ENCODE data around the gene MATN4. TPM values are rescaled to one million over a fixed set of nuclear protein-coding genes. Genes with fewer than 3 reads are reported as not detected.

Gene MATN4
- total and polyA plus RNA-seq, 2 of the 13 experiments (the other 11 are each of a cell fraction or from before 2014, with no cell fraction given): not detected

- TF ChIP-seq ATF3 (CRISPR knock-in tag; IDR thresholded peaks at IDR 0.05): peak; percentile 68
These were observed 42.7 kb upstream of the MATN4 start (continued) for GRCh38 chr20:45350795-45351194.

- Histone ChIP-seq H2AFZ (ENCODE audit: low read length) (no peak overlapping the region), H4K20me1 (ENCODE audit: insufficient read depth, low read length) (peaks cover 8% of the 10 kb centered on the region; the same call in 1 of the 2 replicates), H3K9me3 (ENCODE audit: low read length) (no peaks in the 10 kb centered on the region), H3K4me3 (replicated peaks in 1 of 3; ENCODE audit: insufficient read depth in 1 of 3, low read depth in 2 of 3, low read length in 3 of 3) (no peak overlapping the region), H3K27ac (ENCODE audit: extremely low read length, insufficient read depth, low read length) (no peak overlapping the region), H3K4me1 (ENCODE audit: insufficient read depth, low read length) (peaks cover 58% of the 10 kb centered on the region), H3K27me3 (ENCODE audit: control insufficient read depth in 1 of 2, insufficient read depth in 2 of 2, low read length in 2 of 2) (peaks cover 1 to 11% of the 10 kb centered on the region in 2 experiments; a peak in 2 of 5 replicates), H3K9ac (ENCODE audit: insufficient read depth, low read depth, low read length) (no peak overlapping the region), H3K4me2 (ENCODE audit: low read depth, low read length) (no peak overlapping the region), H3K79me2 (ENCODE audit: insufficient read depth, low read length) (peaks cover 27% of the 10 kb centered on the region), H3K36me3 (replicated peaks in 1 of 2; ENCODE audit: control insufficient read depth in 1 of 2, insufficient read depth in 2 of 2, low read length in 2 of 2) (no peaks in the 10 kb centered on the region)
- no TSS peak for BruUV-seq (replicated peaks)
- ChIA-PET POLR2A (interaction anchor here (1.2 to 29.5 kb wide), 3 partner anchors 7 to 27 kb away, joined by 4 to 1422 read pairs (median 1422); partner anchors contain the start of genes SDC4 and SYS1), CTCF (ENCODE audit: low intra/inter-chr PET ratio, low total read pairs) (no interaction called here)
- intact Hi-C loops (cut with micrococcal nuclease; ENCODE audit: unreplicated experiment): no loop called here
- 13% methylated on average over 1 of the region's 1 CpG for WGBS (ENCODE audit: low lambda C conversion rate)
- FAIRE-seq: no peak
- in situ Hi-C loops (cut with HindIII; ENCODE audit: extremely low pct_ligation_motif_present, low pct_unique_long_range_greater_than_20kb): no loop called here
- no peak for TF ChIP-seq ZNF850 (CRISPR knock-in tag; conservative IDR thresholded peaks at IDR 0.05)
- no peak for TF ChIP-seq SRSF1 (optimal IDR thresholded peaks at IDR 0.05; ENCODE audit: low read depth, low read length)
- no peak for TF ChIP-seq HOXA5 (CRISPR knock-in tag; IDR thresholded peaks at IDR 0.05)
- no peak for TF ChIP-seq RBAK (CRISPR knock-in tag; IDR thresholded peaks at IDR 0.05)
- TF ChIP-seq ZNF569 (CRISPR knock-in tag; IDR thresholded peaks at IDR 0.05; ENCODE audit: borderline replicate concordance): no peak
- TF ChIP-seq ZNF513 (CRISPR knock-in tag; conservative IDR thresholded peaks at IDR 0.05): no peak
- no peak for TF ChIP-seq NR1H2 (CRISPR knock-in tag; IDR thresholded peaks at IDR 0.05; ENCODE audit: borderline replicate concordance, low read depth)
- no peak for TF ChIP-seq NBN (conservative IDR thresholded peaks at IDR 0.05)
- no peak for TF ChIP-seq JARID2 (CRISPR knock-in tag; IDR thresholded peaks at IDR 0.05; ENCODE audit: insufficient replicate concordance)
- no peak for TF ChIP-seq PRDM10 (CRISPR knock-in tag; IDR thresholded peaks at IDR 0.05; ENCODE audit: low read depth)
- no peak for TF ChIP-seq ZFP41 (CRISPR knock-in tag; IDR thresholded peaks at IDR 0.05; ENCODE audit: borderline replicate concordance)
- no peak for TF ChIP-seq ATF4 (CRISPR knock-in tag; IDR thresholded peaks at IDR 0.05)
- TF ChIP-seq LBX2 (CRISPR knock-in tag; IDR thresholded peaks at IDR 0.05; ENCODE audit: borderline replicate concordance): no peak
- TF ChIP-seq ZNF225 (CRISPR knock-in tag; IDR thresholded peaks at IDR 0.05): no peak
- no peak for ATAC-seq
- no peak for DNase-seq (ENCODE audit: low spot score)
These were observed 42.1 kb upstream of the MATN4 start for GRCh38 chr20:45350217-45350616.
